ENCODE data around the gene KLHL29. TPM values are rescaled to one million over a fixed set of nuclear protein-coding genes. Genes with fewer than 3 reads are reported as not detected.

KLHL29 gene
- polyA plus RNA-seq, 4 donors: 10.7 to 14.3 (median 11.9) TPM

DNA sequence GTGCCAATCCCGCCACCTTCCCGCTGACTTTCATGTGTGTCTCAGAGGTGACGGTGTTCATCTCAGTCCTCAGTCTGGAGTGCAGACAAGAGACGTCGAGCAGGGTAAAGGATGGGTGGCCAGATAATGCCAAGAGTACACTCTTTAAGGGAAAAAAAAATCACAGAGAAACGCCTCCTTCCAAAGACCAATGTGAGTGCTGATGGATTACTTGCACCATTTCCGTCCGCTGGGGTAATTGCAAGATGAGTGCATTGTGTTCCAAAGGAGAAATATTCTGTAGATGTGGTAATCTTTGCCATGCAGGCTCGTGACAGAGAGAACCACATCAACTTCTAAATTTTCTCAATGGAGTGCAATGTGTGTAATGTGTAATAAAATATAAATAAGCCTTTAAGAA is 81.0 kb downstream of the KLHL29 start:
- no peak for DNase-seq (ENCODE audit: low read depth in 4 of 4, low spot score in 3 of 4)

DNA sequence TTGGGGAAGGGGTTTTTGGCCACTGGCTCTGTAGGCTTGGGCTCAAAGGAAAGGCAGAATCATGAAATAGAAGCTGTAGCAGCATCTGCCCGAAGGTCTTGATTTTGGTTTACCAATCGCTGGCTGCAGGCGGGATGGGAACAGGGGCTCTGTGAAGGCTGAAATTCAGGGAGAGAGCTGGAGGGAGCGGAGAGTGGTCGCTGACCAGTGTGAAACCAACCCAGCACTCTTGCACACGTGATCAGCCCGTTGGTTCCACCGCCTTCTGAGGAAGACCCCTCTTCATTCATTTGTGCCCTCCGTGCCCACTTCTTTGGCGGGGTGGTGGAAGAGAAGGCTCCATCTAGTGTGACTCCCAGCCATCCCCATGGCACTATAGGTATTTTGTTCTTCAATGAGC is 82.6 kb downstream of the KLHL29 start:
- no peak for DNase-seq (ENCODE audit: low read depth in 4 of 4, low spot score in 3 of 4)

DNA sequence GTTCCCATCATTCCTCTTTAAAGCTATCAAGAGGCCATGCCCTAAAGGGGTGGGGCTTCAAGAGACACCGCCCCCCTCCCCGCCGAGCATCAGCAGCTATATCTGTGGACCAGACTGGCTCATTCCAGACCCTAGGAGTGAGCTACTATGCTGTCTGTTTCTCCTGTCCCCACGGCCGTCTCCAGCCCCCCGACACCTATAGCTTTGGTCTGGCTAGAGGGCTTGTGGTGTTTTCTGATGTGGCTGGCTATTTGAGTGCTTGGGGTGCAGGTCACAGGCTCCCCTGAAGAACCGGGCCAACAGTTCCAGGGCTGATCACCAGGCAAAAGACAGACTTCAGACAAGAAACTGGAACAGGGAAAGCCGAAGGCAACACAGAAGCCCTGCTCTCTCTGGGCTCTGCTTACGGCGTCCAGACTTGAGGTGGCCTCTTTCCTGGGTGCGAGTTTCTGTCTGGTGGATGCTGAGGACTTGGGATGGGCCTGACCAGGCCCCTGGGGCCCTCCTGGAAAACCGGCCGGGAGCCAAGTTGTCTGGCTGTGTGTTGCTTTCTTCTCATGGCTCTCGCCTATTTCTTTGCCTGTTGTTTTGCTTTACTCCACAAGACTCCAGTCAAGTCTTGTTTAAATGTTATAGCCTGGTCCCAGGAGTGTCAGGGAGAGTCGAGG is 83.6 kb downstream of the KLHL29 start:
- no peak for DNase-seq (ENCODE audit: low read depth in 4 of 4, low spot score in 3 of 4)

DNA sequence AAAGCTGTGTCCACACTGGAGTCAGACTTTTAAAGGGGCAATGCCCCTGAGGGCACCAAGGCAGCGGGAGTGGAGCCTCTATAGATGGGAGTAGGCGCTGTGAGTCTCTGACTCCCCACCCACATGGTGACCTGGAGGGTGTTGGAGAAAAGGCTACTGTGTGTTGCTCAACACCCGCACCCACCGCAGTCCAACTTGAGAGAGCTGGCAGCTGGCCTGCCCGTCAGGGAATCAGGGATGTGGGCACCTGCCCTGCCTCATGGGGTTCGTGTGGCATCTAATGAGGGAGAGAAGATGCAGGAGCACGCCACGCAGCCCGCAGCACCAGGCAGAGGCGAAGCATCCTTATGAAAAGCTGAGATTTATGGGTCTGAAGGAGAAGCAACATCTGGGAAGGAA is 84.2 kb downstream of the KLHL29 start:
- DNase-seq (ENCODE audit: low read depth in 4 of 4, low spot score in 3 of 4): no peak

DNA sequence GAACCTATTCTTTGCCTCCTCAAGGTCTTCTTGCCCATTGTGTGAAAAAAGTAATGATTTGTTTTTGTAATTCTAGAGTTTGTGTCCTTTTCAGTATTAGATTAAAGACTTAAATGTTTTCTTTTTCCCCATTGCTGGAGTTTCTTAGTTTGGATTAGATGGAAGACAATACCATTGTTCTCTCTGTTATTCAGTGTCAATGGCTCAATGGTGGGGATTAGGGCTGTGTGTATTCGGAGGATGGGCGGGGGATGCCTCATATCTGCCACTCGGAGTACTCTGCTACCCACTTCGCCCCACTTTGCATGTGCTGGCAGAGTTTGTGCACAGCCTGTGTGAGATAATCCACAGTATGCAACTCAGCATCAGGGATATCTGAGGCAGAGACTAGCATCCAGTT is 90.1 kb downstream of the KLHL29 start:
- no peak for DNase-seq (ENCODE audit: low read depth in 4 of 4, low spot score in 3 of 4)

DNA sequence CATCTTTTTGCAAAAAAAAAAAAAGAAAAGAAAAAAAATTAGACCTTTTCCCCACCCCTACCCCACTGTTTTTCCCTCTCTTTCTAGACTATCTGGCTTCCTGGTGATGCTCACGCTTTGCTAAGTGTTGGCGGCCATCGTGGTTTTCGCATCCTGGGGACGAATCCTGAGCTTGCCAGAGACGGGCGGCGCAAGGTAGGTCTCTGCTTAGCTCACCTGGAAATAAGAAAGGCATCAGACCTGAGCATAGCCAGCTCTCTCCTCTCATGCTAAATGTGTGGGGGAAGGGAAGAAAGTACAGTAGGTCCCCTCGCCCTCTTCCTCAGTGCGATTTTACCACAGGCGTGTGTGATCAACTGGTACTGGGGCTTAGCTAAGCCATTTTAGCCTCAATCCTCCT is 90.5 kb downstream of the KLHL29 start:
- no peak for DNase-seq (ENCODE audit: low read depth in 4 of 4, low spot score in 3 of 4)

DNA sequence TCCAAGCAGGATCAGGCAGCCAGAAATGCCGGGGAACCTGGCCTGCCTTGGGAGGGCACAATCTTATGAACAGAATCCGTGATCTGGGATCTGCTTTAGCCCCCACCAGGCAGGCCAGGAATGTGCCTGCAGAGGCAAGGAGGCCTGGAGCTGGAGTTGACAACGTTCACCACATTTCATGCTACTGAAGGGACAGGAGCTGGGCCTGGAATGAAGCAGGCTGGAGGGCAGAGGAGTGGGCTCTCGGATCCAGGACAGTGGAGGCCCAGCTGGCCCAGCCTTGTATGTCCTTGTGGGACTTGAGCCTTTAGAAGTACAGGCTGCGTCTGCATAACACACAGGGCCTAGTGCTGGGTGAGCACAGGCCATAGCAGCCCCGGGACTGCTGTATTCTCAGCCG is 91.8 kb downstream of the KLHL29 start:
- DNase-seq (ENCODE audit: low read depth in 4 of 4, low spot score in 3 of 4): no peak

DNA sequence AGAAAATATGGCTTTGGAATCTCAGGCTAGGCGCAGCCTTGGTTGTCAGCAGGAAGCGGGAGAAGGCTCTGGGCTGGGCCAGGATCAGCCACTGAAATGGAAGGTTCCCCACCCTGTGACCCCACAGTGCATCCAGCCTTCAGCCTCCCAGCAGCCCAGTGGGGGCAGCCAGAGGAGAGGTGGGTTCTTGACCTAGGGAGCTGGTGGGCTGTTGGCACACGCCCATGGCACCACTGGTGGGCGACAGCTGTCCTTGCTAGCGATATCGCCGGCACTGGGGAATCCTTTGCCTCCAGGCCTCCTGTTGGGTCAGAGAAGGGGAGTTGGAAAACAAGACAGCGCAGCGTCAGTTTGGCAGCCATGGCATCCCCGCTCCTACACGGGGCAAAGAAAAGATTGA is 92.4 kb downstream of the KLHL29 start:
- DNase-seq (ENCODE audit: low read depth in 4 of 4, low spot score in 3 of 4): no peak

DNA sequence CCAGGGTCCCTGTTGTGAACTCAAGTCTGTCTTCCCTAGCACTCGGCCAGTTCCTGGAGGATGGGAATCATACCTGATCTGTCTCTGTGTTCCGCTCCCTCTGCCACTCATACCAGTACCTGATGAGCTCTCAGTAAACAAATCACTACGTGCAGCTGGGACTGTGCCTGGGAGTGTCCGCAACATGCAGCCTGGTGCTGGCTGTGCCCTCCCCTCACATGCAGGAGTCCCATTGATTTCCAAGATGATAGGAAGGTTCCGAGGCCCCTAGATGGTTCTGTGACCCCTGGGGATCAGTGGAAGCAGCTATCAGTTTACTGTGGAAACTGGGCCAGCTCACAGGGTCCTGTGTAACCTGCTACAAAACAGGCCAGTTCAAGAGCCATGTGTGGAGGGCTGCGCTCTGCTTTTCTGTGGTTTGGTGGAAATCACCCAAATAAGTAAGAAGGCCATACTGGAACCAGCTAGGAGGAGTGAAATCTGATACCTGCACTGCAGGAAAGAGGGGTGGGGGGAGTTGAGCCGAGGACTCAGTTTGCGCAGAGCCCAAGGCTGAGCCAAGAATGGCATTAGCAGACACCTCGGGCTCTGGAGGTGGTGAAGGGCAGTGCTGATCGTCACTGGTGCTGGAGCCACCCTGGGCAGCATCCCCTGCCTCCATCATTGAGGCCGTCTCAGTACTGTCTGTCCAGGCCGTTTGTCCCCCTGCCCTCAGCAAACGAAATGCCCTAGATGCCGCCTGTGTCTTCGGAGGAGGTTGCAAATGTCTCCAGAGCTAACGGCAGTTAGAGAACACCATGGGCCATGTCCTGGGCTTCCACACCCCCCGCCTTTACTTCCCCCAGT is 93.3 kb downstream of the KLHL29 start:
- no peak for DNase-seq (ENCODE audit: low read depth in 4 of 4, low spot score in 3 of 4)

DNA sequence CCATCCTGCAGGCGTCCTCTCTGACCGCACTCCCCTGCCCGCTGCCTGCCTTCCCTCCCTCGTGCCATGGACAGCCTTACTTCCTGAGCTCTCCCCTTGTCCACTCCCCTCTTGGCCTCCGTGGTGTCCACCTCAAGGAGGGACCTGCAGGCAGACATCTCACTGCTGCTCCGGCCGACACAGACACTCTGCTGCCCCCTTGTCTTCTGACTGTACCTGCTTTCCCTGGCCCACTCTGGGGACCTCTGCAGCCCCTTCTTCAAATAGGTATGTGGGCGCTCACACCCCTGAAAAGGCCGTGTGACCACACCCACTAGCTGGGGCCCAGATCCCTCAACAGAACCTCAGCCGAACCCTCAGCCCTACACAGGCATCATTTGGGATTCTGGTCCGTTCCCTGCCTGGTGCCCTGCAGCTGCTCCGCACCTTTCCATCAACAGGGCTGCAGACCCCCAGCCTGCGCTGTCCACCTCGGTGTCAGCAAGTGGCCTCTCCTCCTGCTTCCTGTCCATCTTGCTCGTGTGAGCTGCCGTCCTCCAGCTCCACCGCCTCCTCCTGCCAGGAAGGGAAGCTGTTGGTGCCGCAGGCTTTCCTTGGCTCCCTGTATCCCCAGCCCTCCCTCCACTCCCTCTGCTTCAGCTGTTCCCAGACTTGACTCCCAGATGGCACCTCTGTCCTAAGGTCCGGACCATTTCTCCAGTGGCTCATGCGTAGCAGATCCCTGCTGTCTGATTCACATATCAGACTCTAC is 94.1 kb downstream of the KLHL29 start:
- DNase-seq (ENCODE audit: low read depth in 4 of 4, low spot score in 3 of 4): no peak

DNA sequence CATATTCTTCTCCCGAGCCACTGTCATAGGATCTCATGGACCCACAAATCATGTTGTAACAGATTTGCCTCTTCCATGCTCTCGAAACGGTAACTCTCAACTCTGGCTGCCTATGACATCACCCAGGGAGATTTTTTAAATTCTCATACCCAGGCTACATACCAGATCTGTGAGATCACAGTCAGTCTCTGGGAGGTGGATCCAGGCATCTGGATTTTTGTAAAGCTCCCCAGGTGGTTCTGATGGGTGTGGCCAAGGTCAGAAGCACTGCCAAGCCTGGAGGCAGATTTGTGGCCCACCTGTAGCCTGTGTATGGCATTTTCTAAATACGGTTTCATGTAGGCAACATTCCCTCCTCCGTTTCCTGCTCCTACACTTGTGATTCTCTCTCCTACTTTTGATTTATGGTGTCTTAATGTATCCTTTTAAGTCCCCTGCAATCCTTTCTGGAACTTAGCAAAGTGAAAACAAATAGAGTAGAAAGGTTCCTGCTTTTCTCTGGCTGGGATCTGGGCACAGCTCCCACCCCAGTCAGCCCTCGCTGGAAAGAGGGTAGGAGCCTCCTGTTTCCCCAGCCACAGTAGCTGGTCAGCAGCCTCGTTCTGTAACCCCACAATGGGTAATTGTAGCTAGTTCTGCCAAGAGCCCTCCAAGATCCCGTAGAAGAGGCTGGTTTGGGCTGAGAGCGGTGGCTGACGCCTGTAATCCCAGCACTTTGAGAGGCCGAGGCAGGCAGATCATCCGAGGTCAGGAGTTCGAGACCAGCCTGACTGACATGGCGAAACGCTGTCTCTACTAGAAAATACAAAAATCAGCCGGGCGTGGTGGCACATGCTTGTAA is 96.2 kb downstream of the KLHL29 start:
- peak; percentile 23 to 43 (median 28) for DNase-seq (ENCODE audit: low read depth in 4 of 4, low spot score in 3 of 4)

DNA sequence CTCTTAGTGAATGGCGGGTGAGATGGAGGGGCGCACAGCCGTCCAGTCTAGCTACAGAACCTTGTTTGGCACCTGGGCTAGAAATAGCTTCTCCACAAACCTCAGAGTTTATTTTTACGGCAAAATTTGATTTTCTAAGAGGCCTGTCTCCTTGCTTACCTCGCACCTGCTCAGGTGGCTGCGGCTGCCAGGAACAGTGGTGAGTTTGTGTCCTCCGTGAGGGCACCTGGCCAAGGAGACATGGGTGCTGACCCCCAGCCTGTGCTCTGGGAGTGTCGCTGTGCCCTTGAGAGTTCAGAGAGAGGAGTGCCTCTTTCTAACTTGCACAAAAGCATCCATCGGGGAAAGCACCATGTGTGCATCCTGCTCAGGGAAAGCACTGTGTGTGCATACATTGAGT is 97.2 kb downstream of the KLHL29 start:
- DNase-seq (ENCODE audit: low read depth in 4 of 4, low spot score in 3 of 4): no peak

DNA sequence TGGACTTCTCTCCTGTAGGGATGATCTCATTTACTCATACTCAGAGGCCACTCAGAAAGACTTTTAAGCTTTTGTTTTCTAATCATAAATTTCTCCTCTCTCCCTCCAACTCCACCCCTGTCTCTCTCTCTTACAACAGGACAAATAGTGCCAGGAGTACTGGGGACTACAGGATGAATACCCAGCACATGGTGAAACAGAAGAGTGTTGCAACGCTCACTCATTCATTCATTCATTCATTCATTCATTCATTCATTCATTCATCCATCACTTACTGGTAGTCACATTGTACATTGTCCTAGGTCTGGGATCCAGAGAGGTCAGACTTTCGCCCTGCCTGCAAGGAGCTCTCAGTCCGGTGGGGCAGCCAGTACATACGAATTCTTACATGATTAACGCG is 97.6 kb downstream of the KLHL29 start:
- DNase-seq (ENCODE audit: low read depth in 4 of 4, low spot score in 3 of 4): no peak

DNA sequence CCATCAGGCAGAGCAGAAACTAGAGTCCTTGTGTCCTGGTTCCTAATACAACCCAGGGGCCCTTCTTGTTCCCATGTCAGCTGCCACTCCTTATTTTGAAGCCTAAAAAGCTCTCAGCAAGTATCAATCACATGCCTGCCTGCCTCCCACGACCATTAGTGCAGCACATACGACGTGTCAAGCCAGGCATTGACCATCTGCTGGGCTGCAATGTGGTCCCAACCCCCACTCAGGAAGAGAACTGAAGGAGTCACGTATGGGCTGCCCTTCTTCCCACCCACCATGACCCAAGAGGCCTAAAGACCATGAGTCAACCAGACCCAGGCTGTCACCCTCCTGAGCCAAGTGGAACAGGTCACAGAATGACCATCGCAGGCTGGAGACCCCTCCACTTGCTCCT is 98.8 kb downstream of the KLHL29 start:
- DNase-seq (ENCODE audit: low read depth in 4 of 4, low spot score in 3 of 4): no peak

DNA sequence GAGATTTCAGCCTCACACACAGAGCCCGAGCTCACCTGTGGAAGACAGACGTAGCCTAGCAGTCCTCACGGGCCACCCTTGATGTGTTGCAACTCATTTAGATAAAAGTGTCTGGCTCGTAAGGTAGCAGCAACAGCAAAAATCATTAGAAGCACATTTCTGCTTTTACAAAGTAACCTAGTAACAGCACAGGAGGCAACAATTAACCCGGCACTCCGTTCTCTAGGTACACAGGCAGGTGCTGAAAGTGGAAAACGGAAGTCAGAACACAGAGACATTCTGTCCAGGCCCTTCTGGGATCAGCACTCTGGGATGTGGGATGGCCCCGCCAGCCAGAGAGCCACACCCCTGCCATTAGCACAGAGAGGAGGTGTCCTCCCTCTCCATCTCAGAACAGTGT is 99.3 kb downstream of the KLHL29 start:
- no peak for DNase-seq (ENCODE audit: low read depth in 4 of 4, low spot score in 3 of 4)

DNA sequence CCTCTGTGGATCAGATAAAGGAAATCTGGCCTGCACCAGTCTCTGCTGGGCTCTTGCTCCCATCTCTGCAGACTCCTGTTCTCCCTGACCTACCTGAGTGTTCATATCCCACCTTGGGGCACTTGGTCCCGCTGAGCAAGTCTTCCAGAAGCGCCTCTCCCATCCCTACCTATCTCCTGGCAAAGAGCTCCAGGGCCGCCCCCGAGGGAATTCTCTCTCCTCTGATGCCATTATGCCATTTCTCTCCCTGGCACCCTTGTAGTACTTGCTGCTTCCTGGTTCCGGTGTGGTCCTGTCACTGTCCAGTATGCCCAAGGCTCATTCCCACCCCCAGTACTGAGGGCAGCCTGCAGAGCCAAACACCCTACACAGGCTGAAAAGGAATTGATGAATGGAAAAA is 99.8 kb downstream of the KLHL29 start:
- DNase-seq (ENCODE audit: low read depth in 4 of 4, low spot score in 3 of 4): no peak

DNA sequence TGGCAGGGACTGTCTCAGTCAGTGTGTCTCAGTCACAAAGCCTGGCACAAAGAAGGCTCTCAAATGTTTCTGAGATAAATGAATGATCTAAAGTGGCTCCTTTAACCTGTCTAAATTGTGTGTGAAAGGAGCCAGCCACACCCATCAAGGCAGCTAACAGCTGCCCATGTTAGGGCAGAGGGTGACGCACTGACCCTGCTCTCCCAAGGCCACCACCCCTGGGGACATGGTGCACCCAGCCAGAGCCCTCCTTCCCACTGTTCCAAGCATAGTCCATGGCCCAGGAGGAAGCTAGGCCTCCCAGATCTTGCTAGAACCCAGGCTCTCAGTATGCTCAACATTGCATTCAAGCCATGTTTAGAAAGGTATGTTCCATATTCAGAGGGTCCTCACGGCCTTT is 100.3 kb downstream of the KLHL29 start:
- no peak for DNase-seq (ENCODE audit: low read depth in 4 of 4, low spot score in 3 of 4)

DNA sequence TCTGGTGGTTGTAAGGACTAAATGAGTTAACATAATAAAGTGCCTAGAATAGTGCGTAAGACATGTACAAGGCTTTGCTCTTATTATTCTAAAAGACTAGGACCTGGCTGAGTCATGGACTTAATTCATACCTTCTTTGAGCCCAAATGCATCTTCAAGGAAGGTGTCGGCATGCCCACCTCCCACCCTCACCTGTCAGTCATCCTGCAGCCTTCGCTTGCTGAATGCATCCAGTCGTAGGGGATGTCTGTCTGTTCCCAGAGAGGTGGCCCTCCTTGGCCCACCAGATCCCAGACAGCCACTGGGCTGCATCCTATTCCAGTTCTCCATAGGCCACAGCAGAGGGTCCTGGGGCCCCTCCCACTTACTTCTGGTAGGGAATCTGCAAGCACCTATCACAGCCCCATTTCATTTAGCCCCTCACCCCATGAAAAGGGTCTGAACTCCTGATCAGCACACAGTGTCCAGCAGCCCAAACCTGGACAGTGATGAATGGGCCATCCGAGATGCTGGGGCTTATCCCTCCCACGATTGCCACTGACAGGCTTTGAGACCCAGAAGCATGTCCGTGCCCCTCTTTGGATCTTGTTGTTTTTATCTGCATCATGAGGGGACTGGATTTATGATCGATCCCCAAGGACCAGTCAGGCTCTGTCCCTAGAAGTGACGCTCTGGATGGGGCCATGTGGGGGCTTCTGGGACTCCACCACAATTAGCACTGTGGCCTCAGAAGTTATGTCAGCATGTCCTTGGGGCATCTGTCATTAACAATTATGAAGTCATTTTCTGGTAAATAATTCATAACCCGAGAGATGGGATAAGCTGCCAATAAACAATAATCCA is 101.1 kb downstream of the KLHL29 start:
- DNase-seq (ENCODE audit: low read depth in 4 of 4, low spot score in 3 of 4): no peak

DNA sequence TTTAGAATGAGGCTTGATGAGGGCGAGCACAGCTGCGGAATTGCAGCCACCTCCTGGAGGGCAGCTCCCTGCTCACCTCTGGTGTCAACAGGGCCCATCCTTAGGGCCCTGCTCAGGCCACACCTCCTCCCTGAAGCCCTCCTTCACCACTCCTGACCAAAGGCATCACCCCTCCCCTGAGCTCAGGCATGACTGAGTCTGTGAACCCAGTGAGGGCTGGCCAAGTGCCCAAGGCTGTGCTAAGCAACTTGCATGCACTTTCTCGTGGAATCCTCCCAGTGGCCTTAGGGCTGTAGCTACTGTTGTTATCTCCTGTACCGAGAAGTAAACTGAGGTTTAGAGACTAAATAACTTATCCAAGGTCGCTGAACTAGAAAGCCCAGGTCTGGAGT is 101.7 kb downstream of the KLHL29 start:
- DNase-seq (ENCODE audit: low read depth in 4 of 4, low spot score in 3 of 4): no peak
